GM19099 (cell line): Measurements from ENCODE around the gene NCK2.

ENCODE experiments used
- POLR2A ChIP-seq: IDR thresholded peaks from 3 replicates; pipeline ENCODE4 v1.6.1; 2011; ENCODE audit warnings: low read depth; ENCODE audit not compliant: insufficient read length; ENCODE audit errors: extremely low read depth

The NCK2 gene

GRCh38 chr2:105764059-105764458, 19.3 kb downstream of the NCK2 start:
- TF ChIP-seq POLR2A: no peak

GRCh38 chr2:105765415-105766299, 20.9 kb downstream of the NCK2 start:
- no peak for TF ChIP-seq POLR2A

DNA sequence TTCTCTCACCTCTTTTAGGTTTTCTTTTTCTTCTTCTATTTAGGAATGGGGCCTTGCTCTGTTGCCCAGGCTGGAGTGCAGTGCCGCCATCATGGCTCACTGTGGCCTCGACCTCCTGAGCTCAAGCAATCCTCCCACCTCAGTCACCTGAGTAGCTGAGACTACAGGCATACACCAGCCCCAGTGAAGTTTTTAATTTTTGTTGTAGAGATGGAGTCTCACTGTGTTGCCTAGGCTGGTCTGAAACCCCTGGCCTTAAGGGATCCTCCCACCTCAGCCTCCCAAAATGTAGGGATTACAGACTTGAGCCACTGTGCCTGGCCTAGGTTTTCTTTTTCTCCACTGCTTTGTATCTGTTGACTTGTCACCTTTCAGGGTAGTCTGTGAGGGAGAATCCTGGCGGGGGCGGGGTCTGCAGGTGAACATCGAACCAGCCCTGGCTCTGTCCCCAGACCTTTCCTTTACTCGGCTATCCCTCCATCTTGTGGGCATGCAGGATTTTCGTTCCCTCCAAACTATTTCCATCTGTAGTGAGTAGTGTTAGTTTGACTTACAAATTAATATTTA, 21.7 kb downstream of the NCK2 start:
- no peak for TF ChIP-seq POLR2A

- no peak for TF ChIP-seq POLR2A
Observed at GRCh38 chr2:105768176-105768575, 23.5 kb downstream of the NCK2 start.

DNA sequence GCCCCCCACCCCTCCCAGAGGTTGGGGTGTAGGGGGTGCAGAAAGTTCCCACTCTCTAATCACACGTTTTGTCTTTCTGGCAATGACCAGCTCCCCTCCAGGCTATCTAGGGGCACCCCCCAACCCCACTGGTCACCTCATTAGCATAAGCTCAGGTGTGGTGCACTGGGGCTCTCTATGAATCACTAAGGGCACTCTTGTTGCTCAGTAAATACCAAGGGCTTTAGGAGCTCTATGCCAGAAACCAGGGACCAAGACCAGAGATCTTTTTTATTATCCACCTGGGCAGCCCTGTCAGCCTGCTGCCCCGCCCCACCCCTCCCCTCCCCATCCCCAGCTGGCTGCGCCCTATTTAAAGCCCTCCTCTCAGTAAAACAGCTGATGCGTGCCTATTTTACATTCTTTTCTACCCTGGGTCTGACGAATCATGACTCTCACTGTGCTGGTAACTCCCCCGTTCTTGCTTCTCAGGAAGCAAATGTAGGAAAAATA, 24.3 kb downstream of the NCK2 start:
- TF ChIP-seq POLR2A: no peak

- TF ChIP-seq POLR2A: no peak
Observed at GRCh38 chr2:105769504-105769903, 24.8 kb downstream of the NCK2 start.

GRCh38 chr2:105770149-105770548, 25.4 kb downstream of the NCK2 start:
- TF ChIP-seq POLR2A: no peak

DNA sequence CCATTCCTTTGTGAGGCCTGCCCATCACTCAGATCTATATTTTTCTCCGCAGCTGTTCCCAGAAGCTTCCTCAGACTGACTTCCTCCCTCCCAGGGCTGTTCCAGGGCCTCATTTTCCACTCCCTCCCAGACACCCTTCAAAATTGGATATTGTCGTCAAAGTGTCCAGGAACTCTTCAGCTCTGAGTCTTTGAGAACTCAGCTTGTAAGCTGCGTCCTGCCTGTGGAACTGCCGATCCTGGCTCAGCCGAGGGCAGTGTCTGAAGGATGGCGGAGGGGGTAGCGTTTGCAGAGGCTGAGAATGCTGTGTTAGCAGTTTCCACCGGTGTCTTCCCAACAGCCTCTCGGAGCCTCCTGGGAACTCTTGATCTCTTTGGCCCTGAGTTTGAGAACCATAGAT, 27.1 kb downstream of the NCK2 start:
- no peak for TF ChIP-seq POLR2A

GRCh38 chr2:105772362-105772761, 27.6 kb downstream of the NCK2 start:
- no peak for TF ChIP-seq POLR2A

GRCh38 chr2:105773568-105773967, 28.9 kb downstream of the NCK2 start:
- TF ChIP-seq POLR2A: no peak

DNA sequence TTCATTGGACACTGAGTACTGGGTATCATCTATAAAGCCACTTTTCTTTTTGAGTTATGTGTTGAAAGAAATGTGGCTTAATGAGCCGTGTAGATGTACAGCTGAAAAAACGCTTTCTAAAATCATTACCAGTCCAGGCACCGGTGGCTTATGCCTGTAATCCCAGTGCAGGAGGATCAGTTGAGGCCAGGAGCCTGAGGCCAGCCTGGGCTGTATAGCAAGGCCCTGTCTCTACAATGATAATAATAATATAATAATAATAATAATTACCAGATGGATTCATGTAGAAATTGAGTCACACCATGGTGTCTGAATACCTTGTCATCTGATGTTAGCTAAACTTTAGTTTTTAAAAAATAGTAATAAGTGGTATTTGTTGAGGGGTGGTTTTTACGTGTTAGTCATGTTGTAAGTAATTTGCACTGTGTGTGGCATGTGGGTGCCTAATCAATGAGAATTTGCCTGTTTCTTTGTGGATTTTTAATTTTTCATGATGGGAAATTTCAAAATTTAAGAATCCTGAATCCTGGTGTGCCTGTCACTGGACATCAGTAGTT, 30.1 kb downstream of the NCK2 start:
- TF ChIP-seq POLR2A: no peak

GRCh38 chr2:105775809-105776559, 31.3 kb downstream of the NCK2 start:
- TF ChIP-seq POLR2A: no peak

GRCh38 chr2:105776560-105776928, 31.8 kb downstream of the NCK2 start:
- TF ChIP-seq POLR2A: no peak

GRCh38 chr2:105777031-105777482, 32.3 kb downstream of the NCK2 start:
- no peak for TF ChIP-seq POLR2A

GRCh38 chr2:105777506-105778055, 32.9 kb downstream of the NCK2 start:
- no peak for TF ChIP-seq POLR2A
